Measurements from ENCODE around the gene OBSL1.

OBSL1 gene

GRCh38 chr2:219502618-219503017, 68.7 kb downstream of the OBSL1 start:
- TF ChIP-seq PAX5 (IDR thresholded peaks at IDR 0.05; ENCODE audit: insufficient read depth, low read length, severe bottlenecking): no peak
- TF ChIP-seq SPI1 (IDR thresholded peaks at IDR 0.05; ENCODE audit: low read depth, low read length): no peak
- no peak for TF ChIP-seq POLR2A (IDR thresholded peaks at IDR 0.05; ENCODE audit: low read depth, low read length)
- no peak for TF ChIP-seq POLR2AphosphoS5 (IDR thresholded peaks at IDR 0.05; ENCODE audit: low read depth, low read length)
- no peak for TF ChIP-seq POU2F2 (IDR thresholded peaks at IDR 0.05; ENCODE audit: low read depth, low read length)
- TF ChIP-seq TAF1 (IDR thresholded peaks at IDR 0.05; ENCODE audit: low read depth, low read length): no peak
- no peak for FAIRE-seq
- no peak for DNase-seq (ENCODE audit: insufficient read length, low spot score)

- DNase-seq (ENCODE audit: insufficient read length, low spot score): no peak
- no peak for FAIRE-seq
- TF ChIP-seq TAF1 (IDR thresholded peaks at IDR 0.05; ENCODE audit: low read depth, low read length) (no peak), POU2F2 (IDR thresholded peaks at IDR 0.05; ENCODE audit: low read depth, low read length) (no peak), PAX5 (IDR thresholded peaks at IDR 0.05; ENCODE audit: insufficient read depth, low read length, severe bottlenecking) (no peak), POLR2A (IDR thresholded peaks at IDR 0.05; ENCODE audit: low read depth, low read length) (no peak), SPI1 (IDR thresholded peaks at IDR 0.05; ENCODE audit: low read depth, low read length) (no peak), POLR2AphosphoS5 (IDR thresholded peaks at IDR 0.05; ENCODE audit: low read depth, low read length) (no peak)
Observed at GRCh38 chr2:219501849-219502248, 69.5 kb downstream of the OBSL1 start.

All from GM12891 (cell line).